Hematopoietic multipotent progenitor cell treated with erythropoietin and hydrocortisone succinate and interleukin-3 and kit ligand, for 17 days (in vitro differentiated cells): ENCODE data around the gene XCL1.

Experiments
- DNase-seq: peaks from one replicate; pipeline ENCODE4 v3.0.0-alpha.2; 2015; ENCODE audit warnings: low spot score

XCL1 gene

DNA sequence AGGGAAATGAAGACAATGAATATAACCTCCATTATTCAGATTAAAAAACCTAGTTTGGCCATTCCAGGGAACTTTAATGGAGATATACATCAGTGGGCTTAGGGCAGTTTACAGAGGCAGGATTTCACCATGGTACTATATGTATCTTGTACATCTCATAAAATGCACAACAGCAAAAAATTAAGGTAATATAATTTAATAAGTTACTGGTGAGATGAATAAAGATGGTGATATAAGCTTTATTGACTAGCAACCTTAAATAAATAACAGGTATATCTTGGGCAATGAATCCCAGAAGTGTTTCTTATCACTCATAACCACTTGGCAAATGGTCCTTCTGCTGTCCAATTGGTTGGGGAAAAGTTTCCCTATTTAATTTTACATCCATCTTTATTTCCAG, 29.0 kb downstream of the XCL1 start:
- DNase-seq = no peak

DNA sequence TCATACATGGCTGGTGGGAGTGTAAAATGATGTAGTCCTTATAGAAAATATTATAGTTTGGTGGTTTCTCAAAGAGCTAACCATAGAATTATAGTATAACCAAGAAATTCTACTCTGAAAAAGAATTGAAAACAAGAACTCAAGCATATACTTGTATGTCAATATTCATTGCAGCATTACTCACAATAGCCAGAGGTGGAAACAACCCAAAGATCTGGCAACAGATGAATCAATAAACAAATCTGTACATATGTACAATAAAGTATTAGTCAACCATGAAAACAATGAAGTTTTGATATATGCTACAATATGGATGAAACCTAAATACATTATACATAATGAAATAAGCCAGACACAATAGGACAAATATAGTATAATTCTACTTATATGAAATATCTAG, 29.7 kb downstream of the XCL1 start:
- DNase-seq = no peak

DNA sequence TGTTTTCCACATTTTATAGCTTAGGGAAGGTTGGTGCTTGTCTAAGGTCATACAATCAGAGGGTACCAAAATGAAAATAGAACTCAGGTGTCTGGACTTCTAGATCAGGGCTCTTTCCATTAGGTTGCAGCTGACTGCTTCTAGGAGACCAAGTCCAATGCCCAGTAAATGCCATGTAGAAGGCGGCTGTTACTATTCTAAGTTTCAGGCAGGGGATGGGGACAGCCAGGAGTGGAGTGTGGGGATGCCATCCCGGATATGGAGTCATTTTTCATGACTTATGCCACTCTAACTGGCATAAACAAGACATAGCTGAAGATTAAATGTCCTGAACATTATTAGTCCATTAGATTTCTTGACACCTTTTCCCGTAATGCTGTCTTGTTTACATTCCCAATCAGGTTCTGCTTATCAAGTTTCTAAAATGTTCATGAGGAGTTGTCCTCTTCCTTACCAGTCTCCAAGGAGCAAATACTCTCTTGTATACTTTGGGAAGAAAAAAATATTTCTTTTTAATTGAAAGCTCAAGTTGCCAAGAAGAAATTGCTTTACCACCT, 31.5 kb downstream of the XCL1 start:
- no peak for DNase-seq

DNA sequence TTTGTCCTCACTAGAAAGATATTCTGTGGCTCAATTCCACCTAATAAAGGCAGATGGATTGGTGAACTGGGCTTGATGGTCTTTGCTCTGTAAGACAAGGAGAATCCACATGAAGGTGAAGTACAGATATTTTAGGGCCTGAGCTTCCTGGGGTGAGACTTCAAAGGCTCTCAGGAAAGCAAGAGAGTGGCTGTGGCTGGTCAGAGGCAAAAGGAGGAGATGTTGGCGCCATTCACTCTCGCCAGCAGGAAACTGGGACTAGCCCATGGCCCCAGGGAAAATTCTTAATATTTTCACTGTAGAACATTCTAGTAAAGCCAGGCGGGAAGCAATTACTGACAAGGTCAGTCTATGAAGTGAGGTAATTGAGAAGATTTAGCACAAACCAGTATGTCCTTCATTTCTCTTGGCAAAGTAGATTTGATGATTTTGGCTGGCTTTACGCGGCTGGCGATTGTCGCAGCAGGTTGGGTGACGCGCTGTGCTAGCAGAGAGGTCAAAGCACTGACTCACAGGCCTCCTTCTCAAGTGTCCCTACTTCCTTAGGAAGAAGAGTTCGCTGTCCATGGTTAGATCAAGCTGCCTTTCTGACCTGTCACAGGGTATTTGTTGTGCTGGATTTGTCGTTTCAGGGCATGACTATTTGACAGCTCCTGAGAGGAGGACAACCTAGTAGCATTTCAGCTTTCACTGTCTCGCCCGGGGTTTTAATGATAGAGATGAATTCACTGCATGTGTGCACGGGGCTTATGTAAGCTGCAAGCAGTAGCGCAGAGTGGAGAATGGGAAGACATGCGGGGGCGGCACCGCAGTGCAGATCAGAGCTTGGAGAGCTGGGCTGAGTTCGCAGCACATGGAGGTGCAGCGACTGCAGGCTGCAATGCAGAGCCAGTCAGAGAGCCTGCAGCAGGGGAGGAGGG, 32.7 kb downstream of the XCL1 start:
- no peak for DNase-seq

- DNase-seq = no peak
Measured at GRCh38 chr1:168609741-168610510, 33.5 kb downstream of the XCL1 start.

- DNase-seq = no peak
Measured at GRCh38 chr1:168613038-168613451, 36.6 kb downstream of the XCL1 start.

- no peak for DNase-seq
Measured at GRCh38 chr1:168613691-168614231, 37.4 kb downstream of the XCL1 start.

DNA sequence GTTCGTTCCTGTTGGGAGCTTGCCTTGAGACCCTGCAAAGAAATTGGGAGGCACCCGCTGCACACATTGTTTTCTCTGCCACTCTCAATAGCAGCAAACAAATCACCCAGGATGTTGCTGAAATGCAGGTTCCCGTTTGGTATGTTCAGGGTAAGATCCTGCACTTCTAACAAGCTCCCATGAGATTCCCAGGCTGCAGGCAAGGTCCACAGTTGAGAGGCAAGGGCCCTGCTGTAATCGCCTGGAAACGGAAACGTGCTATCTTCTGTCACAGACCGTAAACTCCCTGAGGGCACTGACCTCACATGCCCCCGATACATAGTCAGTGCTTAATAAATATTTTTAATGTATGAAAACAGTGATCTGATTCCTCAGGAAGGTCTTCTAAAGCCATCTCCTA, 37.8 kb downstream of the XCL1 start:
- no peak for DNase-seq

- no peak for DNase-seq
Measured at GRCh38 chr1:168615965-168616364, 39.6 kb downstream of the XCL1 start.

DNA sequence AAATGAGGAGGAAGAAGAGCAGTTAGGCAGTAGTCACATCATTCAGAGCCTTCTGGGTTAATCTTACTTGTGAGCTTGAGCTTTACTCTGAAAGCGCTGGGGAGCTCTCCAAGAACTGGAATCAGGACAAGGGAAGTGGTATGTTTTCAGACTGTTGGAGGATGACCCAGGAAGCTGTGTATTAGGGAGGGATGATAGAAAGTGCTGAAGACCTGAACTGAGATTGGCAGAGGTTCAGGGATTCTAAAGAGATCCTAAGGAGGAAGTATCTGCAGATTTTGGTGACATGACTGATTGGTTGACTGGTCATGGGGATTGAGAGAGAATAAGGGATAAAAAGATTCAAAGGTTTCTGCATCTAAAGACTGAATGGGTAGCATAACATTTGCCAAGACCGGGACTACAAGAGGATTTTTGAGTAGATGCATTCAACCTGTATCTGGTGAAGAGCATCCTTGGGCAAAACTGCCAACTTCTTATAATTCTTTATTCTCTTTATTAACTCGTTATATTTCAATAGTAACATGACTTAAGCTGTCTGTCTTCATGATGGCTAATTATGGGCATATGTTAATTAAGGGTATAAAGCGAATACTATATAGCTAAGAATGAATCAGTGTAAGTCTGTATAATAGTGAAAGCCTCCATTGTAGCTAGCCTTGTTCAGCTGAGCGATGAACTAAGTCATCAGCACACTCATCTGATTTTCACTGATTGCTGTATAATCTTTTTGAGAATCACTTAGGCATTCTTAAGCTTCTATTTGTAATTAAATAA, 41.8 kb downstream of the XCL1 start:
- DNase-seq = no peak

DNA sequence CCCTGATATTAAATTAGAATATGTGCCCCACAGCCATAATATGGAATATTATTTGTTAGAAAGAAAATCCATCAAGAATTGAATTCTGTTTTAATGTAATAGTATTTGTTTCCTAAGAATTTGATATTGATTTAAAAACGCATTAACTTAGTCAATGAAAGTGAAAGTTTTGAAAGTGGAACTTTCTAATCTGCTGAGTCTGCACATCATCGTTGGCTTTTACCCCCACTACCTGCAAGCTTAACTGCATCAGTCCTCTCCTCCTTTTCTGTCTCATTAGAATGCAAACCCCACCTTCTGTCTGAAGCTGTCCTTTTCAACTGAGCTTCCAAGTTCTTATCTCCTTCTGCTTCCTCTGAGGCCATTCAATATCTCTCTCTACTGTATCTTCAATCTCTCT, 42.5 kb downstream of the XCL1 start:
- DNase-seq = no peak

- DNase-seq = no peak
Measured at GRCh38 chr1:168621356-168621755, 45.0 kb downstream of the XCL1 start.

DNA sequence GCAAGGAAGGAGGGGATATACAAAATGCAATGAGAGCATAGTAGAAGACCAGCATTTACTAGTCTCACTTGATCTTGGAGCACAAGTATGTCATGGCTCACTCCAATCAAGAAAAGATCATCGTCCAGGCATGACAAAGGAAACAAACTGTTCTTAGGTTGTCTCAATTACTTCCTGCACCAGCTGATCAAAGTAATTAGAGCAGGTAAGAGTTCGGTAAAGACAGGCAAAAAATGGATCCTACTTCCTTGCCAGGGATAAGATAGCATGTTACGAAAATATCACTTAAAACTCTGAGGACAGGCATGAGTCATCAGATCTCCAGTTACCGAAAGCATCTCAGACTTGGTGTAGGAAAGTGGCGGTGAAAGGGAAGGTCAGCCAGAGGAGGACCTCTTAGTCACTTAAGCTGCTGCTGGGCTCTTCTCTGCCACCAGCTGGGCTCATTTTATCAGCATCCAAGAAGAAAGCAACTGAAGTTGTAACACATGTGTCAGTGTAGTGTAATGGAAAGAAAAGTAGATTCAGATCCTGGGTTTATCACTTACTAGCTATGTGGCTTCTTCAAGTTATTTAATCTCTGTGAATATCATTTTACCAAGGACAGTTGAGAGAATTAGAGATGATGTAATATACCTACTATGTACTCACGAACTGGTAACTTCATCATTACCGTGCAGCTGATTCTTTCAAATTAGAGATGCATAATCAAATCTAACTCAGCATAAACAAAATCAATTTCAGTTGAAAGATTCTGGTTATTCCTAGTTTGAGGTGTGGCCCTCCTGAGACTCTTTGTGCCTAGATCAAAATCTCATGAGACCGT, 46.8 kb downstream of the XCL1 start:
- no peak for DNase-seq

- no peak for DNase-seq
Measured at GRCh38 chr1:168623831-168624230, 47.4 kb downstream of the XCL1 start.

DNA sequence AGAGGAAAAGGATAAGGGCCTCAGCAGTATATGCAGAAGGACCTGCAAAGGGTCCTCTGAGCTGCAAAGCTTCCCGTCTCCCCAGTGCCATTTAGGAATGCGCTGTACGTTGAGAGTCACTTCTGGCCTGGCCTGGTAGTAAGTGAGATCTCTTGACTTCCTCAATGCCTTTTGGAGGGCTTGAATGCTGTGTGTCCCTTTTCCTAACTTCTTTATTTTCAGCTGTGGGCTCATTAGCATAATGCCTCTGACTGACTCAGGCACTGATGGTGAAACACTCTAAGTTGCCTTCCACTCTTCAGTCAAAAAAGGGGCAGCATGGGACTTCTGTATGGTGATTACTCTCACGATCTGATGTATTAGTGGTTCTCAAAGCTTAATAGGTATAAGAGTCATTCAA, 49.9 kb downstream of the XCL1 start:
- DNase-seq = no peak

- no peak for DNase-seq
Measured at GRCh38 chr1:168627370-168627769, 51.0 kb downstream of the XCL1 start.

DNA sequence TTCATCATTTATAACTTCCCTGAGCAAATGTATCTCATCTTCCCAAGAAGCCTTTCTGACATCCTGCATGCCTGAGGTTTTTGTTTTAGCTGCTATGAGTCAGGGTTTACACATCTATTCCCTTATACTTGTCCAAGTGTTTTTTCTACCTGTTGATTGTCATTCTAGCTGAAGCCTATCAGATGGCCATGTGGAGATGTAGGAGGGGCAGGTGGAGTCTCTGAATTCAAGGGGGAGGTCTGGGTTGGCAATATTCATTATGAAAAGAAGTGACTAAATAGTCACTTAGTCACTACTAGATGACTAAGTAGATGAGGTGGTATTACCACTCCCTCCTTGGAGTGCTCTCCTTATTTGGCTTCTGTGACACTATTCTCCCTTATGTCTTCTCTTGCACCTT, 52.4 kb downstream of the XCL1 start:
- no peak for DNase-seq

DNA sequence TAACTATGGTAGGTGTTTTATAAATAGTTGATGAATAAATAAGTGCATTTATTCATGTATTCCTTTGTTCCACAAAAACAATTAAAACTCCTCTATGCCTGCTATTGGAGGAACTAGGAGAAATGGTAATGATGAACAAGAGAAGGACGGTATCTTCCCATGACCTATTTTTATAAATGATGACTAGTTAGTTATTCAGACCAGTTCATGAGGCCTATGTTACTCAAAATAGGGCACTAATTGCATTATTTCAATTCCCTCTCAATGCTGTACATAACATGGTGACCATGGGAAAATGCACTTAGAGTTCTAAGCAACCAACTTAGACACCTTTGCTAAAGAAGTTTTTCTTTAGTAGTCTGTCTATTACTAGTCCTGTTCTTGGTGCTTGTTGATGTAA, 53.1 kb downstream of the XCL1 start:
- DNase-seq = no peak
